HEK293 (cell line): Measurements from ENCODE around the gene WIPI1.
A peak's percentile ranks its signal among the peaks of the same experiment; 100 is the strongest.

Experiments
- ATF2 ChIP-seq: fragments of 450-650 bp; formaldehyde crosslinking; IDR thresholded peaks from 2 replicates; pipeline ENCODE4 v1.5.1; 2016; ENCODE audit warnings: missing biosample characterization, missing genetic modification characterization, low read depth
- EGR2 ChIP-seq: fragments of 450-650 bp; formaldehyde crosslinking; IDR thresholded peaks from 2 replicates; pipeline ENCODE4 v1.5.1; 2016; ENCODE audit warnings: low read depth, missing biosample characterization, missing genetic modification characterization
- GLI2 ChIP-seq: fragments of 450-650 bp; formaldehyde crosslinking; IDR thresholded peaks from 2 replicates; pipeline ENCODE4; 2017; ENCODE audit warnings: missing biosample characterization, missing genetic modification characterization, low read depth, borderline replicate concordance
- HOXC10 ChIP-seq: sonication (generic); formaldehyde crosslinking; IDR thresholded peaks from 2 replicates; pipeline ENCODE4 v1.8.1; 2023; ENCODE audit warnings: mild to moderate bottlenecking, missing genetic modification reagents
- IKZF3 ChIP-seq: fragments of 450-650 bp; IDR thresholded peaks from 2 replicates; pipeline ENCODE4 v1.5.0; 2018; ENCODE audit warnings: missing biosample characterization, mild to moderate bottlenecking, missing genetic modification characterization, moderate library complexity
- PRDM1 ChIP-seq: fragments of 450-650 bp; formaldehyde crosslinking; IDR thresholded peaks from 2 replicates; pipeline ENCODE4; 2016; ENCODE audit warnings: missing biosample characterization, missing genetic modification characterization
- SETDB1 ChIP-seq: IDR thresholded peaks from one replicate; pipeline ENCODE4 v1.6.1; 2017; ENCODE audit warnings: mild to moderate bottlenecking, low read length, moderate library complexity, mixed read lengths; ENCODE audit not compliant: insufficient read length
- SP2 ChIP-seq: fragments of 450-650 bp; formaldehyde crosslinking; IDR thresholded peaks from 2 replicates; pipeline ENCODE4 v1.5.1; 2016; ENCODE audit warnings: missing biosample characterization, missing genetic modification characterization
- SP3 ChIP-seq: fragments of 450-650 bp; formaldehyde crosslinking; IDR thresholded peaks from 2 replicates; pipeline ENCODE4 v1.5.1; 2016; ENCODE audit warnings: missing biosample characterization, missing genetic modification characterization
- TCF7L2 ChIP-seq: IDR thresholded peaks from 2 replicates; pipeline ENCODE4 v1.6.1; 2011; ENCODE audit warnings: low read depth, mild to moderate bottlenecking, inconsistent platforms, low read length, moderate library complexity, borderline replicate concordance
- YY1 ChIP-seq: fragments of 450-650 bp; formaldehyde crosslinking; IDR thresholded peaks from 2 replicates; pipeline ENCODE4 v1.5.1; 2018; ENCODE audit warnings: missing biosample characterization, missing genetic modification characterization
- ZBTB10 ChIP-seq: fragments of 450-650 bp; formaldehyde crosslinking; IDR thresholded peaks from 2 replicates; pipeline ENCODE4 v1.5.1; 2016; ENCODE audit warnings: missing biosample characterization, missing genetic modification characterization
- ZBTB26 ChIP-seq: fragments of 450-650 bp; formaldehyde crosslinking; optimal IDR thresholded peaks from 2 replicates; pipeline ENCODE3; 2016; ENCODE audit warnings: missing biosample characterization, mild to moderate bottlenecking, missing genetic modification characterization
- ZFP37 ChIP-seq: fragments of 450-650 bp; formaldehyde crosslinking; IDR thresholded peaks from 2 replicates; pipeline ENCODE4 v1.5.1; 2016; ENCODE audit warnings: missing biosample characterization, missing genetic modification characterization
- ZFP41 ChIP-seq: fragments of 450-650 bp; formaldehyde crosslinking; IDR thresholded peaks from 2 replicates; pipeline ENCODE4 v1.5.1; 2016; ENCODE audit warnings: missing biosample characterization, missing genetic modification characterization, borderline replicate concordance
- ZNF10 ChIP-seq: fragments of 450-650 bp; formaldehyde crosslinking; IDR thresholded peaks from 2 replicates; pipeline ENCODE4 v1.5.1; 2017; ENCODE audit warnings: missing biosample characterization, missing genetic modification characterization
- ZNF112 ChIP-seq: fragments of 450-650 bp; formaldehyde crosslinking; IDR thresholded peaks from 2 replicates; pipeline ENCODE4 v1.5.0; 2017; ENCODE audit warnings: missing biosample characterization, missing genetic modification characterization
- ZNF114 ChIP-seq: fragments of 450-650 bp; formaldehyde crosslinking; IDR thresholded peaks from 2 replicates; pipeline ENCODE4 v1.5.0; 2017; ENCODE audit warnings: missing biosample characterization, missing genetic modification characterization
- ZNF157 ChIP-seq: fragments of 450-650 bp; formaldehyde crosslinking; IDR thresholded peaks from 2 replicates; pipeline ENCODE4 v1.5.1; 2016; ENCODE audit warnings: missing biosample characterization, missing genetic modification characterization
- ZNF335 ChIP-seq: fragments of 450-650 bp; formaldehyde crosslinking; conservative IDR thresholded peaks from 2 replicates; pipeline ENCODE4 v1.5.1; 2016; ENCODE audit warnings: missing biosample characterization, missing genetic modification characterization
- ZNF366 ChIP-seq: fragments of 450-650 bp; formaldehyde crosslinking; conservative IDR thresholded peaks from 2 replicates; pipeline ENCODE4 v1.5.1; 2016; ENCODE audit warnings: missing biosample characterization, missing genetic modification characterization
- ZNF426 ChIP-seq: fragments of 450-650 bp; formaldehyde crosslinking; IDR thresholded peaks from 2 replicates; pipeline ENCODE4 v1.5.1; 2017; ENCODE audit warnings: missing biosample characterization, missing genetic modification characterization, mild to moderate bottlenecking, inconsistent platforms, moderate library complexity
- ZNF433 ChIP-seq: fragments of 450-650 bp; formaldehyde crosslinking; IDR thresholded peaks from 2 replicates; pipeline ENCODE4 v1.5.1; 2016; ENCODE audit warnings: missing biosample characterization, missing genetic modification characterization, low read depth
- ZNF48 ChIP-seq: fragments of 450-650 bp; formaldehyde crosslinking; IDR thresholded peaks from 2 replicates; pipeline ENCODE4 v1.5.1; 2016; ENCODE audit warnings: missing biosample characterization, missing genetic modification characterization
- ZNF530 ChIP-seq: fragments of 450-650 bp; formaldehyde crosslinking; IDR thresholded peaks from 2 replicates; pipeline ENCODE4 v1.5.1; 2016; ENCODE audit warnings: low read depth, missing biosample characterization, missing genetic modification characterization
- ZNF548 ChIP-seq: fragments of 450-650 bp; formaldehyde crosslinking; IDR thresholded peaks from 2 replicates; pipeline ENCODE4 v1.5.1; 2016; ENCODE audit warnings: missing biosample characterization, missing genetic modification characterization
- ZNF571 ChIP-seq: fragments of 450-650 bp; formaldehyde crosslinking; IDR thresholded peaks from 2 replicates; pipeline ENCODE4 v1.5.0; 2017; ENCODE audit warnings: missing biosample characterization, missing genetic modification characterization
- ZNF621 ChIP-seq: fragments of 450-650 bp; formaldehyde crosslinking; IDR thresholded peaks from 2 replicates; pipeline ENCODE4 v1.5.1; 2017; ENCODE audit warnings: missing biosample characterization, missing genetic modification characterization
- ZNF677 ChIP-seq: fragments of 450-650 bp; IDR thresholded peaks from 2 replicates; pipeline ENCODE4 v1.5.0; 2018; ENCODE audit warnings: missing biosample characterization, mild to moderate bottlenecking, missing genetic modification characterization, moderate library complexity
- ZNF785 ChIP-seq: fragments of 450-650 bp; formaldehyde crosslinking; IDR thresholded peaks from 2 replicates; pipeline ENCODE4 v1.5.1; 2016; ENCODE audit warnings: missing biosample characterization, missing genetic modification characterization
- TF ChIP-seq, protein P1 (sequence below): fragments of 450-650 bp; formaldehyde crosslinking; IDR thresholded peaks from 2 replicates; pipeline ENCODE4 v1.5.1; 2016; ENCODE audit warnings: missing biosample characterization, missing genetic modification characterization

WIPI1 gene

DNA sequence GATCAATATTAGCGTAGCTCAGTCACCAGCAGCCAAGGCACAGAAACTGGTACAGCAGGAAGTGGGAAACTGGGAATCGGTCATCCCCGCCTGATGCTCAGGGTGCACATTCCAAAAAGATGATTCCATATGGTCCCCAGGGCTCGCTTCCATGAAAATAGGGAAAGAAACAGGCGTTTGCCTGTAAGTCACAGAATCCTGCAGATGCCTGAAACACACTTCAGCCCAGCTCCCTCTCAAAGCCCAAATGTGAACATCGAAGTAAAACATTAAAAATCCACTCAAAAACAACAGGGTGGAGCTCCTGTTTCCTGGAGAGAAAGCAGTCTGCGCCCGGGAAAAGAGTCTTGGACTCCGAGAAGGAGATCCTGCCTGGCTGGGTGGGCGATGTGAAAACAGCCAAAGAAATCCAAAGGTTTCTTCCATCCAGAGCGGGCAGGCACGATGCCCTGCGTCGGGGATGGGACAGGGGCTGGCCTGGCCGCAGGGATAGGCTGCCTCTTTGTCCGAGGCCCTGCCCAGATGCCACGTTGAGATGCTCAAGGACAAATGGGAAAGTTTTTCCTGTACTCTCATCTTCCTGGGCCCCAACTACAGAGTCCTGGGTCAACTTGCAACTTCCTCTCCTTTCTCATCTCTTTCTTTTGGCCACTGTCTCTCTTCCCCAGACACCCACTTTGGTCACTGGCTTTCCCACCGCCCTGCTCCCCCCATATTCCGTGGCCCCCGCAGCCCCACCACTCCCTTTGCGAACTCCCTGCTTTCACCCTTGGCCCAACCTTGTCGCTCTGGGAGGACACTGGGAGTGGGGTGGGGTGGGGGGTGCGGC is 743 bp downstream of the WIPI1 start (continued):
- TF ChIP-seq TCF7L2, result no peak
- no peak for TF ChIP-seq ZNF426 (tag by site-specific recombination)
- peak; percentile 96 for TF ChIP-seq ZNF335 (tag by site-specific recombination)
- TF ChIP-seq PRDM1 (tag by site-specific recombination), result peak; percentile 91
- TF ChIP-seq IKZF3 (tag by site-specific recombination), result peak; percentile 47
- peak; percentile 78 for TF ChIP-seq SP3 (tag by site-specific recombination)
- TF ChIP-seq ZFP37 (tag by site-specific recombination), result no peak
- TF ChIP-seq ZNF112, result no peak
- no peak for TF ChIP-seq ZNF621 (tag by site-specific recombination)
- no peak for TF ChIP-seq GLI2 (tag by site-specific recombination)
- no peak for TF ChIP-seq ZNF530 (tag by site-specific recombination)
- no peak for TF ChIP-seq ZNF571
- peak; percentile 91 for TF ChIP-seq SP2 (tag by site-specific recombination)
- TF ChIP-seq ZBTB26 (tag by site-specific recombination), result peak; percentile 0
- TF ChIP-seq ZNF677 (tag by site-specific recombination), result no peak
- no peak for TF ChIP-seq ZNF433 (tag by site-specific recombination)
- TF ChIP-seq SETDB1, result no peak
- no peak for TF ChIP-seq ZNF48 (tag by site-specific recombination)
- TF ChIP-seq ZNF785 (tag by site-specific recombination), result no peak
- TF ChIP-seq ZFP41 (tag by site-specific recombination), result no peak
- TF ChIP-seq ZBTB10, result 0 out of 2 replicates have a peak, but pooled peaks have one; percentile 25
- no peak for TF ChIP-seq HOXC10 (CRISPR knock-in tag)
- no peak for TF ChIP-seq ZNF157
- no peak for TF ChIP-seq ATF2 (tag by site-specific recombination)
- peak; percentile 49; the same call in 1 of the 2 replicates for TF ChIP-seq ZNF366 (tag by site-specific recombination)
- no peak for TF ChIP-seq YY1 (tag by site-specific recombination)
- TF ChIP-seq EGR2 (tag by site-specific recombination), result no peak
- no peak for TF ChIP-seq ZNF10 (tag by site-specific recombination)
- no peak for TF ChIP-seq ZNF114 (tag by site-specific recombination)
- no peak for TF ChIP-seq ZNF548 (tag by site-specific recombination)
- TF ChIP-seq, protein P1, sequence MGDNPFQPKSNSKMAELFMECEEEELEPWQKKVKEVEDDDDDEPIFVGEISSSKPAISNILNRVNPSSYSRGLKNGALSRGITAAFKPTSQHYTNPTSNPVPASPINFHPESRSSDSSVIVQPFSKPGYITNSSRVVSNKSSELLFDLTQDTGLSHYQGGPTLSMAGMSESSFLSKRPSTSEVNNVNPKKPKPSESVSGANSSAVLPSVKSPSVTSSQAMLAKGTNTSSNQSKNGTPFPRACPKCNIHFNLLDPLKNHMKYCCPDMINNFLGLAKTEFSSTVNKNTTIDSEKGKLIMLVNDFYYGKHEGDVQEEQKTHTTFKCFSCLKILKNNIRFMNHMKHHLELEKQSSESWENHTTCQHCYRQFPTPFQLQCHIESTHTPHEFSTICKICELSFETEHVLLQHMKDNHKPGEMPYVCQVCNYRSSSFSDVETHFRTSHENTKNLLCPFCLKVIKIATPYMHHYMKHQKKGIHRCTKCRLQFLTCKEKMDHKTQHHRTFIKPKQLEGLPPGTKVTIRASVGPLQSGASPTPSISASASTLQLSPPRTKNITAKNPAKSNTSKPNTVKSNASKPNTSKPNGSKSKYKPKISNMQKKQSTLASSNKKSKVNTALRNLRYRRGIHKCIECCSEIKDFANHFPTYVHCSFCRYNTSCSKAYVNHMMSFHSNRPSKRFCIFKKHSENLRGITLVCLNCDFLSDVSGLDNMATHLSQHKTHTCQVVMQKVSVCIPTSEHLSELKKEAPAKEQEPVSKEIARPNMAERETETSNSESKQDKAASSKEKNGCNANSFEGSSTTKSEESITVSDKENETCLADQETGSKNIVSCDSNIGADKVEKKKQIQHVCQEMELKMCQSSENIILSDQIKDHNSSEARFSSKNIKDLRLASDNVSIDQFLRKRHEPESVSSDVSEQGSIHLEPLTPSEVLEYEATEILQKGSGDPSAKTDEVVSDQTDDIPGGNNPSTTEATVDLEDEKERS, result no peak
